Medulla oblongata (tissue), 1 donor: ENCODE results near the gene LBX1.
A peak's percentile ranks its signal among the peaks of the same experiment; 100 is the strongest.

ENCODE experiments used
- DNase-seq: peaks from one replicate; pipeline ENCODE4 v3.0.0-alpha.2; 2015; ENCODE audit errors: extremely low spot score

The LBX1 gene

GRCh38 chr10:101224910-101225823 lies 4.1 kb downstream of the LBX1 start:
- no peak for DNase-seq

- DNase-seq = no peak
These were observed 5.0 kb downstream of the LBX1 start for GRCh38 chr10:101224060-101224909.

GRCh38 chr10:101223274-101224059 lies 5.8 kb downstream of the LBX1 start:
- no peak for DNase-seq

GRCh38 chr10:101222683-101223273 lies 6.5 kb downstream of the LBX1 start:
- no peak for DNase-seq

GRCh38 chr10:101221963-101222531 lies 7.2 kb downstream of the LBX1 start:
- no peak for DNase-seq

GRCh38 chr10:101221549-101221948 lies 7.7 kb downstream of the LBX1 start:
- no peak for DNase-seq

- DNase-seq = no peak
These were observed 9.3 kb downstream of the LBX1 start for GRCh38 chr10:101219946-101220451.

- no peak for DNase-seq
These were observed 9.9 kb downstream of the LBX1 start for GRCh38 chr10:101219139-101219945.

- DNase-seq = no peak
These were observed 10.7 kb downstream of the LBX1 start for GRCh38 chr10:101218351-101219138.

- peak; percentile 35 for DNase-seq
These were observed 11.6 kb downstream of the LBX1 start for GRCh38 chr10:101217450-101218281.

GRCh38 chr10:101217044-101217425 lies 12.2 kb downstream of the LBX1 start:
- DNase-seq = no peak

GRCh38 chr10:101216207-101217043 lies 12.8 kb downstream of the LBX1 start:
- no peak for DNase-seq

GRCh38 chr10:101215397-101216206 lies 13.7 kb downstream of the LBX1 start:
- no peak for DNase-seq

- DNase-seq = peak; percentile 51
These were observed 14.5 kb downstream of the LBX1 start for GRCh38 chr10:101214446-101215396.

- no peak for DNase-seq
These were observed 20.7 kb downstream of the LBX1 start for GRCh38 chr10:101208543-101208942.
